PC-9 (cell line): ENCODE measurements around the gene ISCA2. TPM values are rescaled to one million over a fixed set of nuclear protein-coding genes. Genes with fewer than 3 reads are reported as not detected.

ENCODE experiments used
- BruUV-seq: library from RNA; stranded (reverse); fragments of 400-500 nt; replicated peaks from 2 replicates; lab custom pipeline; 2021; lab: Mats Ljungman, UMichigan
- CTCF ChIA-PET: fragments of 300-600 bp; sonication (Branson Sonifier 250); formaldehyde crosslinking; loops from one replicate; lab custom pipeline; 2022; ENCODE audit warnings: antibody characterized with exemption; lab: Charles Lee
- POLR2A ChIA-PET: fragments of 300-600 bp; sonication (Branson Sonifier 250); formaldehyde crosslinking; loops from one replicate; lab custom pipeline; 2022; ENCODE audit warnings: antibody characterized with exemption; ENCODE audit not compliant: unreplicated experiment; lab: Charles Lee
- DNase-seq, 2 experiments: peaks; one replicate each; pipeline versions ENCODE4 v3.0.0 to v3.0.0-alpha.2; 2015 to 2022; ENCODE audit warnings: mixed read lengths in 1 of 2
- H2AFZ ChIP-seq: fragments of 200-600 bp; sonication (generic); 2 replicates; pipeline ENCODE4 v1.8.1; 2017; ENCODE audit warnings: antibody characterized with exemption
- H3F3A ChIP-seq: fragments of 200-600 bp; sonication (generic); 2 replicates; pipeline ENCODE4 v1.8.1; 2017; ENCODE audit warnings: antibody characterized with exemption, mild to moderate bottlenecking, low read depth; ENCODE audit not compliant: insufficient read depth
- H3K27ac ChIP-seq: fragments of 200-600 bp; sonication (generic); 2 replicates; pipeline ENCODE4 v1.6.1; 2016; ENCODE audit warnings: mixed run types
- H3K27me3 ChIP-seq: fragments of 200-600 bp; sonication (generic); 2 replicates; pipeline ENCODE4 v1.6.1; 2016; ENCODE audit warnings: low read depth, mixed run types; ENCODE audit not compliant: insufficient read depth
- H3K36me3 ChIP-seq: fragments of 200-600 bp; sonication (generic); 2 replicates; pipeline ENCODE4 v1.6.1; 2016; ENCODE audit warnings: low read depth, mixed run types
- H3K4me1 ChIP-seq: fragments of 200-600 bp; sonication (generic); replicated peaks from 2 replicates; pipeline ENCODE4 v1.6.1; 2016; ENCODE audit warnings: mixed run types; ENCODE audit not compliant: insufficient read depth
- H3K4me2 ChIP-seq: fragments of 200-600 bp; sonication (generic); 2 replicates; pipeline ENCODE4 v1.6.1; 2017; ENCODE audit warnings: mixed run types
- H3K4me3 ChIP-seq: fragments of 200-600 bp; sonication (generic); 2 replicates; pipeline ENCODE4 v1.6.1; 2016; ENCODE audit warnings: mixed run types
- H3K79me2 ChIP-seq: fragments of 200-600 bp; sonication (generic); 2 replicates; pipeline ENCODE4 v1.6.1; 2017; ENCODE audit warnings: low read depth, mixed run types
- H3K9me2 ChIP-seq: fragments of 200-600 bp; sonication (generic); 2 replicates; pipeline ENCODE4 v1.8.1; 2017; ENCODE audit warnings: mild to moderate bottlenecking; ENCODE audit not compliant: insufficient read depth
- H3K9me3 ChIP-seq: fragments of 200-600 bp; sonication (generic); 2 replicates; pipeline ENCODE4 v1.8.1; 2016; ENCODE audit warnings: low read depth; ENCODE audit not compliant: insufficient read depth
- H4K20me1 ChIP-seq: fragments of 200-600 bp; sonication (generic); 2 replicates; pipeline ENCODE4 v1.8.1; 2017; ENCODE audit not compliant: insufficient read depth
- CTCF ChIP-seq: fragments of 200-600 bp; sonication (generic); conservative IDR thresholded peaks from 2 replicates; pipeline ENCODE4 v1.6.1; 2017; ENCODE audit warnings: mixed run types, antibody characterized with exemption, mild to moderate bottlenecking, moderate library complexity
- EZH2 ChIP-seq: fragments of 200-600 bp; sonication (generic); IDR thresholded peaks from 2 replicates; pipeline ENCODE4 v1.8.0; 2017; ENCODE audit warnings: antibody characterized with exemption, low read depth
- intact Hi-C: fragments of 100-400 bp; cut with micrococcal nuclease; formaldehyde crosslinking; loops from one replicate; pipeline ENCODE4 v1.10.0; 2022; ENCODE audit not compliant: unreplicated experiment
- total RNA-seq: library from RNA; stranded (reverse); gene quantifications from 2 replicates; pipeline ENCODE4 v1.2.3, GENCODE V29; 2021

ISCA2 gene
- total RNA-seq, 1 experiment from 2014 or later = 86.5 TPM

GRCh38 chr14:74546416-74546815 lies 52.9 kb downstream of the ISCA2 start:
- no peaks in the 10 kb centered on the region for H3K27me3 ChIP-seq
- no peak for TF ChIP-seq EZH2
- no peak for TF ChIP-seq CTCF
- no peaks in the 10 kb centered on the region; the same call in 1 of the 2 replicates for H3F3A ChIP-seq
- H3K4me1 ChIP-seq = peaks cover 13% of the 10 kb centered on the region
- intact Hi-C loops = loop anchor here (5.0 kb wide), 1 partner anchor 126 kb away; no protein-coding TSS in a partner anchor
- no TSS peak for BruUV-seq
- no peak overlapping the region for H2AFZ ChIP-seq
- no peak overlapping the region for H3K4me3 ChIP-seq
- H3K9me2 ChIP-seq = no peaks in the 10 kb centered on the region
- no peaks in the 10 kb centered on the region for H4K20me1 ChIP-seq
- DNase-seq = no peak
- no peak overlapping the region for H3K4me2 ChIP-seq
- ChIA-PET POLR2A (no interaction called here), CTCF (no interaction called here)
- no peaks in the 10 kb centered on the region for H3K9me3 ChIP-seq
- no peaks in the 10 kb centered on the region for H3K79me2 ChIP-seq
- H3K36me3 ChIP-seq = 0 out of 2 replicates have a peak, but pooled peaks cover 3% of the 10 kb centered on the region
- no peak overlapping the region for H3K27ac ChIP-seq

Other genes starting within 250 kb of the ISCA2 start
- 150 and 179 TPM in 2 replicates for gene ABCD4, start 190.8 kb upstream of the ISCA2 start, total RNA-seq
- gene VRTN, start 145.3 kb upstream of the ISCA2 start, total RNA-seq = not detected in 2 replicates
- 0.38 and 0.52 TPM in 2 replicates for gene SYNDIG1L, start 67.6 kb upstream of the ISCA2 start, total RNA-seq
- 1,010 and 1,208 TPM in 2 replicates for gene NPC2, start 460 bp upstream of the ISCA2 start, total RNA-seq
- 121 and 124 TPM in 2 replicates for gene LTBP2, start 118.5 kb downstream of the ISCA2 start, total RNA-seq
- 98.4 and 108 TPM in 2 replicates for gene AREL1, start 219.3 kb downstream of the ISCA2 start, total RNA-seq
- gene FCF1, start 219.4 kb downstream of the ISCA2 start, total RNA-seq = 175 and 191 TPM in 2 replicates